Stimulated activated CD8-positive, alpha-beta memory T cell treated with anti-CD3 and anti-CD28 coated beads, Interleukin-4, amount 100 ng/mL, for 4 hours (primary cell): ENCODE data around the gene SLC25A42.
"Not testable (repeated sequence)": the region's sequence is repeated elsewhere in the genome, so short reads cannot be mapped to it uniquely, and the experiment has no call there.

Source experiments
- DNase-seq, 2 donors: peaks; one replicate each; pipeline ENCODE4 v3.0.0-alpha.2; 2020; ENCODE audit warnings: low read depth in 2 of 2, low spot score in 1 of 2

The SLC25A42 gene

GRCh38 chr19:19068659-19069654 is 5.2 kb downstream of the SLC25A42 start:
- no peak for DNase-seq

DNA sequence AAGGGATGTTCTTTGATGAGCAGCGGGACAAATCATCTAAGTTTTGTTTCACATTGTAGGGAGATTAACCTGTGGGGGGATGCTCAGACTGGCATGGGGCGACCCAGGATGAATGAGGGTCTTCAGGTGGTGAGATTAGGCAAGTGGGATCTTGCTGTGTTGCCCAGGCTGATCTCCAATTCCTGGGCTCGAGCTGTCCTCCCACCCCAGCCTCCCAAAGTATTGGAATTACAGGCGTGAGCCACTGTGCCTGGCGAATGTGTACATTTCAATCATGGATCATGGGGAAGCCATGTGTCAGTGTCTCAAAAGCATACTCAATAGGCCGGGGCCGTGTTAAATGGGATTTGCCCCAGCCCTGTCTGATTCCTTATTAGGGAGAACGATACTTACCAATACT is 8.1 kb downstream of the SLC25A42 start:
- DNase-seq, result no peak

DNA sequence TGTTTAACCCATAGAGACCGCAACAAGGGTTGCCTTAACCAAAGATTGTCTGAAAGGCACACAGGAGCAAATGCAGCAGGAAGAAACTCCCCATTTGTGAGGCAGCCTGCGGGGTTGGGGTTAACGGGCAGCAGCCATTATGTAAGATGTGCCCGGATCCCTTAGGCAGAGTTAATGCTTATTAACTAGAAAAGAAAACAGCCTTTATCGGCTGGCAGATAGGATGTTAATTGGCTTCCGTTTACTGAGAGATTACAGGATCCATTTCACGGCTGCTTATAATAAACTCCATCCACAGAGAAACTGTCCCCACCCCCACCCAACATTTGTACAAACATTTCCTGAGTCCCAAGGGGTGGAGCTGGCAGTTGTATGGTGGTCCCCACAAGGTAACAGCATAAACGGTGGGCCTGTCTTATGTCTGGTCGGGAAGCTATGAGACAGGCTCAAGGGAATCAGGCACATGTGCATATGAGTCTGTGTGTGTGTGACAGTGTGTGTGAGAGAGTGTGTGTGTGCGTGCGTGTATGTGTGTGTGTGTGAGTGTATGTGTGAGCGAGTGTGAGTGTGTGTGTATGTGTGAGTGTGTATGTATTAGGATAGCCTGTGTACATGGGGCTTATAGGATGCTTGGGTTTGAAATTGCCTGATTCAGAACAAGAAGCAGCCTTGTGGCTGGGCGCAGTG is 10.5 kb downstream of the SLC25A42 start:
- DNase-seq, result no peak

DNA sequence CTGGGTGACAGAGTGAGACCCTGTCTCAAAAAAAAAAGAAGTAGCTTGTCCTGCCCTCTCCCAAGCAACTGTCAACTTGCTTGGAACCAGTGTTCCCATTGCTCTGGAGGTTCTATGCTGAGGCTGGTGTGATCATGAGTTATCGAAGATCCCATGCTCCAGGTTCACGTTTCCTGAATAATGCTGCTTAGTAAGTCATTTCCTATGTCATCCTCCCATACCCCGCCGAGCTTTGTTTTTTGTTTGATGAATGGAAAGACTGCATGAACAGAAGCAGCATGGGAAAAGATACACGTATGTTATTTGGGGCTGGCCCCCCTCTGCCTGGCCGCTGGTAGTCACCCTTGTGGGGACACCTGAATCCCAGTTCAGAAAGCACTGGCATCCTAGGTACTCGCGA is 11.3 kb downstream of the SLC25A42 start:
- no peak for DNase-seq

- no peak for DNase-seq
These were observed 12.7 kb downstream of the SLC25A42 start for GRCh38 chr19:19076476-19076875.

- DNase-seq, result no peak
These were observed 13.3 kb downstream of the SLC25A42 start for GRCh38 chr19:19077103-19077502.

DNA sequence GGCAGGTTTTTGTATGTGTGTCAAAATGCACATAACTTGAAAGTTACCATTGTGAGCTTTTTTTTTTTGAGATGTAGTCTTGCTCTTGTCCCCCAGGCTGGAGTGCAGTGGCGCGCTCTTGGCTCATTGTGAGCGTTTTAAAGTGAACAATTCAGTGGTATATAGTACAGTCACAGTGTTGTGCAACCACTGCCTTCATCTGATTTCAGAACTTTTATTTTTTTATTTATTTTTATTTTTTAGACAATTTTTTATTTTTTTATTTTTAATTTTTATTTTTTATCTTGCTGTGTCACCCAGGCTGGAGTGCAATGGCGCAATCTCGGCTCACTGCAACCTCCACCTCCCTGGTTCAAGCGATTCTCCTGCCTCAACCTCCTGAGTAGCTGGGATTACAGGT is 15.0 kb downstream of the SLC25A42 start:
- no peak for DNase-seq

DNA sequence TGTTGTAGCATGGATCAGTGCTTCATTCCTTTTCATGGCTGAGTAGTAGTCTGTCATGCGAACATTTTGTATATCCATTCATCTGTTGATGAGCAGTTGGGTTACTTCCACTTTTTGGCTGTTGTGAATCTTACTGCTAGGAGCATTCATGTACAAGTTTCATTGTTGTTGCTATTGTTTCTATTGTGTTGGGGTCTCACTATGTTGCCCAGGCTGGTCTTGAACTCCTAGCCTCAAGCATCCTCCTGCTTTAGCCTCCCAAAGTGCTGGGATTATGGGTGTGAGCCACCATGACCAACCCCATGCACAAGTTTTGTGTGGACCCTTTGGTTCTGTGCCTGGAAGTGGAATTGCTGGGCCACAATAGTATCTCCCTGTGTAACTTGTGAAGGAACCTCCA is 15.8 kb downstream of the SLC25A42 start:
- no peak for DNase-seq

- DNase-seq, result no peak
These were observed 17.9 kb downstream of the SLC25A42 start for GRCh38 chr19:19081642-19082151.

GRCh38 chr19:19083413-19084178 is 19.8 kb downstream of the SLC25A42 start:
- no peak for DNase-seq

DNA sequence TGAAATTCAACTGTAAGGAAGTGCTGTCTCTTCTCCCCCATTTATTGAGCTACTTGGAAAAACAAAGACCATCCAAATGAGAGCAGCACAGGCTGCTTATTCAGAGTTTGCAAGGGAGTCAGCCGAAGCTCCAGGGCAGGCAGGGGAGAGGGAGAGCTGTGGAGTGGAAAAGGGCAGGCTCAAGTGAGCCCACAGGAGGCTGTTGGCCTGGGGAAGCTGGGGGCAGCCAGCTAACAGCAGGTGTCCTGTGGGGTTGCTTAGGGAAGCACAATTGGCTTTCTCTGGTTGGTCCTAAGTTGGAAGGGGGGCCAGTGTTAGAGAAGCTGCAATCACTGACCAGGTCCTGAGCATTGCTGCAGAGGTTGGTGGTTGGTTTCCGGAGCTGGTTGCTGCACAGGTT is 23.9 kb downstream of the SLC25A42 start:
- no peak for DNase-seq

DNA sequence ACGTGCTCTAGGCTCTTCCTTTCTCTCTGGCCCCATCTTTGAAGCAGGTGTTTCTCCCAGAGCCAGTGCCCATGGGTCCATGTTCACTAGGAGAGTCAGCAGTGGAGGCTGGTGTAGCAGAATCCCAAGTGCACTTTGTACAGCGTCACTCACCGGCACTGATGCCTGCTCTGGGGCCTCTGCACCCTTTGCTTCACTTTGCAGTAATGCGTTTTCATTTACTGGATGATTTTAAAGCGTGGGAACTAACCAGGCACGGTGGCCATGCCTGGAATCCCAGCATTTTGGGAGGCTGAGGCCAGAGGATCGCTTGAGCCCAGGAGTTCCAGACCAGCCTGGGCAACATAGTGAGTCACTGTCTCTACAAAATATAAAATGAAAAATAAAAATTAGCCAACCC is 30.7 kb downstream of the SLC25A42 start:
- no peak for DNase-seq

GRCh38 chr19:19095691-19096090 is 31.9 kb downstream of the SLC25A42 start:
- no peak for DNase-seq

- DNase-seq, result no peak
These were observed 33.1 kb downstream of the SLC25A42 start for GRCh38 chr19:19096641-19097627.

GRCh38 chr19:19098084-19098702 is 34.4 kb downstream of the SLC25A42 start:
- no peak for DNase-seq

DNA sequence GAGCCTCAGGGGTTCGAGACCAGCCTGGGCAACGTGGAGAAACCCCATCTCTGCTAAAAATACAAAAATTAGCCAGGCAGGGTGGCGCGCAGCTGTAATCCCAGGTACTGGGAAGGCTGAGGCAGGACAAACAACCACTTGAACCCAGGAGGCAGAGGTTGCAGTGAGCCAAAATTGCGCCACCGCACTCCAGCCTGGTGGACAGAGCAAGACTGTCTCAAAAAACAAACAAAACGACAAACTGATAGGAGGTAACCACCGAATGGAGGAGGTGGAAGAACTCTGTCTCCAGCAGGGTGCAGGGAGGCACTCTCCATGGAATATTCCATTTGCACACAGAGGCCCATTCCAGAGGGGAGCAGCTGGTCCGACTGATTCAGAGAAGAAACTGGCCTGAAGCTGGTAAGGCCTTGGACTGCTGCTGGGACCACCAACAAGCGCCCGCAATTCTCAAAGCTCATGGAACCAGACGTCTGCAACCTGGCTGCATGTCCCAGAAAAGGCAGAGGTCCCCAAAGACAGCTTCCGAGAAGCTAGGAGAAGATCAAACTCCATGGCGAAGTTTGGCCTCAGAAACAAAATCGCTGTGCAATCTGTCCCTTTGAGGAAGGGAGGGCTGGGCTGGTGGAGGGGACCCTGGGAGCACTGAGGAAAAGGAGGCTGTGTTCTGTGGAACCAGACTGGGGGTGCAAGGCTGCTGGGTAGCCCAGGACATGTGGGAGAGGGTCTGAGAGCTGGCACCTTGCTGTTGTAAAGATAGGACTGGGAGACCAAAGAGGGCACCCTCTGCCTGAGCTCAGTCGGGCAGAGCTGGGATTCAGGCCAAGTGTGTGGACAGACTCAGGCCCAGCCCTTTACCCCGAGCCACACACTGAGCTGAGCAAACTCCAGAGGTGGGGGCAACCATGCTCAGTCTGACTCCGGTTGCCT is 35.2 kb downstream of the SLC25A42 start:
- no peak for DNase-seq

DNA sequence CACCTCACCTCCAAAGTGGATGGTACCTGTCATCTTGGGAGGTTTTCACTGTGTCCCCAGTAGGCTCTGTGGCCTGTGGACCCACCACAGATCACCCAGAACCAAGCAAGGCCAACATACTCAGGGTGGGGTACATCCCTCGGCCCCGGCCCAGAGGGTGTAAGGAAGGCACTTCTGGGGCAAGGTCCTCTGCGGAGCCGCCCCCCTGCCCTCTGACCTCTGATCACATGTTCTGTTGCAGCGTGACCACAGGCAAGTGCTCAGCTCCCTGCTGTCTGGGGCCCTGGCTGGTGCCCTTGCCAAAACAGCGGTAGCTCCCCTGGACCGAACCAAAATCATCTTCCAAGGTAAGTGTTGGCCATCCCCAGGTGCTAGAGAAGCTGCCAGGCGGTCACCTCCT is 37.7 kb downstream of the SLC25A42 start:
- no peak for DNase-seq

GRCh38 chr19:19102566-19102965 is 38.8 kb downstream of the SLC25A42 start:
- not testable (repeated sequence) for DNase-seq

DNA sequence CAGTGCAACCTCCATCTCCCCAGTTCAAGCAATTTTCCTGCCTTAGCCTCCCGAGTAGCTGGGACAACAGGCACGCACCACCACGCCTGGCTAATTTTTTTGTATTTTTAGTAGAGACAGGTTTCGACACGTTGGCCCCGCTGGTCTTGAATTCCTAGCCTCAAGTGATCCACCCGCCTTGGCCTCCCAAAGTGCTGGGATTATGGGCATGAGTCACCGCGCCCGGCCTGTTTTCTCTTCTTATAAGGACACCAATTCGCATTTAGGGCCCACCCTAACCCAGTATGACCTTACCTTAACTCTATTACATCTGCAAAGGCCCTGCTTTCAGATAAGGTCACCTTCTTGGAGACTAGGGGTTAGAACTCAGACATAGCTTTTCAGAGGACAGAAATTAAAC is 39.4 kb downstream of the SLC25A42 start:
- no peak for DNase-seq
